C1 segment of cervical spinal cord (tissue), 14 donors: Measurements from ENCODE around the gene TSPAN8.
"Not testable (repeated sequence)": the region's sequence is repeated elsewhere in the genome, so short reads cannot be mapped to it uniquely, and the experiment has no call there.

Experiments used
- DNase-seq, 14 donors: peaks; one replicate each; lab custom pipeline; 2025; lab: John Stamatoyannopoulos, UW

The TSPAN8 gene

GRCh38 chr12:71164568-71165197 is 6.9 kb upstream of the TSPAN8 start:
- DNase-seq = no peak

- no peak for DNase-seq
Measured at GRCh38 chr12:71164166-71164565, 6.4 kb upstream of the TSPAN8 start.

- DNase-seq = no peak
Measured at GRCh38 chr12:71162832-71163763, 5.3 kb upstream of the TSPAN8 start.

DNA sequence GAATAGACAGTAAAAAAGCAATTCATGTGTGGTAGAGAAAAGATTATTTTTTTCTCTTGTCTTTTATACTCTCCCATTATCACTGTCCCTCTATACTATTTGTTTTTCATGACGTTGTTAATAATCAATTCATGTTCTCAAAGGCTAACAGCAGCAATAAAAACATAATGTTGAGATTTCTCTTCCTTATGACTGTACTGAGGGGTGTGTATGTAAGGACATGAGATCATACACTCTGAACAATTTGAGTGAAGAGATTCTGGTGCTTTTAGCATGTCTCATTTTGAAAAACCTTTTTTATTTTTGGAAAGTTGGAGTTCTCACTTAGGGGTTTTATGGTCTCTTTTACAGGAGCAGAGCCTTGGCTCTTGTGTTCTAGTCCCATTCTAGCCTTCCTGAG is 3.8 kb upstream of the TSPAN8 start:
- no peak for DNase-seq

GRCh38 chr12:71160585-71160984 is 2.8 kb upstream of the TSPAN8 start:
- no peak for DNase-seq

- DNase-seq = no peak
Measured at GRCh38 chr12:71159878-71160277, 2.1 kb upstream of the TSPAN8 start.

GRCh38 chr12:71159264-71159663 is 1.5 kb upstream of the TSPAN8 start:
- DNase-seq = no peak

DNA sequence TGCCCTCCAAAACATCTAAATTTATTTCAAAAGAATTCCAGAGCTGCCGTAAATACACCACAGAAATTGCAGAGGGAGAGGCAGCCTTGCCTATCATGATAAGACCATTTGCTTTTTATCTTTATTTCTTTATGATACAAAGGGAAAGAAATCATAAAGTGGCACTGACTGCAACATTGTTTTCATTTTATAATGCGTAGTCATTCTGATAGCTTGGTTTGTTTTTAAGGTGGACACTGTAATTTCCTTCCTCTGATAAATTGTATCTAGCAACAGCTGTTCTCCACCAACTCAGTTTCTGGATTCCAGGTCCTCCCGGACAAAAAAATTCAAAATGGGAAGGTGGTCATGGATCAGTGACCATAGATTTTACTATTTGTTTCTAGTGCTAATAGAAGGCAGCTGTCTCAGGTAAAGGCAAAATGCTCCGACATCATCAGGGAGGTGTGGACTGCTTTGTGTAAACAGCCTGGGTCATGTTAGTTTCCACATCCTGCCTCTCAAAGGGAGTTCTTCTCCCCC is 623 bp upstream of the TSPAN8 start:
- no peak for DNase-seq

DNA sequence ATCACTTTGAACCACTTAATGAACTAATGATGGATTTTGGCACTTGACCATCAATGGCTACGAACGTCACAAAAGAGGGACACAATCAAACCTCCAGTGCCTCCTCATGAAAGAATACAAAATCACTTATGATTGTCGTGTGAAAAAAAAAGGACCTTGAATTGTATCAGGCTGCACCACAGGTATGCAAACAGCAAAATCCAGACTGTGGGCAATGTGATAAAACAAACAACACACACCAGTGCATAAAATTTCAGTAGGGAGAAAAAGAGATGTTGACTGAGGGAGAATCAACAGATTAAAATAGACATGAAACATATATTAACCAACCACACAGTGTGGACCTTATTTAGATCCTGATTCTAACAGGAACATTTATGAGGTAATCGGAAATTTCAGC is 2.6 kb downstream of the TSPAN8 start:
- DNase-seq = no peak

GRCh38 chr12:71152851-71153250 is 4.9 kb downstream of the TSPAN8 start:
- no peak for DNase-seq

GRCh38 chr12:71150041-71150440 is 7.8 kb downstream of the TSPAN8 start:
- DNase-seq = not testable (repeated sequence)

DNA sequence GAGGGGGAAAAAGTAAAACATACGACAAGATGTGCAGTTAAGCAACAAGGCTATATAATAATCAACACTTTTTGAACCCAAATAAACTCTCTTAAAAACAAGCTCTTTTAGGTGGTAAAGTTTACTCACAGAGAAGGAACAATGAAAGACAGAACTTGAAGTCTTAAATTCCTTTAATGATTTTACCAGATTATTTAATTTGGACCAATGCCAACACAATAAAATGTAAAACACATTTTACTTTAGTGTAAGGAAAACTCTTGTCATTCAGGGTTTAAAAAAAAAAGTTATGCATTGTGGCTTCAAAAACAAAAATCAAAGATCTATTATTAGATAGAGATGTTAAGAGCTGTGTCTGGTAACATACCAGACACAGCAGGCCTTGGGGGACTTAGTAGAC is 13.1 kb downstream of the TSPAN8 start:
- DNase-seq = no peak

DNA sequence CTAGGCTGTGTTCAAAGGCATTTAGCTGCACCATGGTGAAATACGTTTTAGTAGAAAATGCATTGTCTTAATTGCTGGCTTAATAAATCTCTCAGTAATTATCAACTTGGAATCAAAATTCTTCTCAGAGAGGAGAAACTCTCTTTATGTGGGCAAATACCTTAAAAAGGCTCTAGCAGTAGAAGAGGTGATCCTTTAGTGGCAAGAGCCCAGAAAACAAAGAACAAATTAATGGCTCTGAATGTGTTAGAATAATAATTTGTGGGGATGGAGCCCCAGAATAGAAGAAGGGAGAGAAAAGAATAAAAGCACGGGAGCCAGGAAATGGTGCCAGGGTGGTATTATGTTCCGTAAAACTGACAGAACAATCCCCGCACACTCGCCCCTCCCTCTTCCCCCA is 14.8 kb downstream of the TSPAN8 start:
- no peak for DNase-seq

- DNase-seq = no peak
Measured at GRCh38 chr12:71142016-71142415, 15.8 kb downstream of the TSPAN8 start.

DNA sequence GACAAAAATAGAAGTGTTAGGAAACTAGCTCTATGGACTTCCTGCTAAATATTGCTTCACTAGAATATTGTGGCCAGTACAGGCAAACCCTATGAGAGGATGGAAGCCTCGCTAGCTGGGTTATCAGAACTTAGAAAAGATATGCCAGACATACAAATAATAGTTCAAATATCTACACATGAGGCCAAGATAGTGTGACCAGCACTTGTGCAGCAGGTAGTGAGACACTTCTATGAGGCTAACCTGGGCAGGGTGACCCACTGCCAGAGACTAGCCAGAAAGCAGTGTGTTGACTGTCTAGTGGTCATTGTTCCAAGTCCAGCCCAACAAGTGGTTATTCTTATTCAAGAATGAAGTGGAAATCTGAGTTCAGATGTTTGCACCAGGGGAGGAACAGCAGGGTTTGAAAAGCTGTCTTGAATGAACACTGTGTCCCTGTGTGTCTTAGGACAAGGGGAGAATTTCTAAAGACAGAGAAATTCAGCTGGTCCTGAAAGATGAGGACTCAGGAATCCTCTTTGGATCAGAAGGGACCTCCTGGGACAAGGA is 16.3 kb downstream of the TSPAN8 start:
- no peak for DNase-seq

- no peak for DNase-seq
Measured at GRCh38 chr12:71139153-71139735, 18.6 kb downstream of the TSPAN8 start.

GRCh38 chr12:71138011-71138410 is 19.8 kb downstream of the TSPAN8 start:
- DNase-seq = no peak

DNA sequence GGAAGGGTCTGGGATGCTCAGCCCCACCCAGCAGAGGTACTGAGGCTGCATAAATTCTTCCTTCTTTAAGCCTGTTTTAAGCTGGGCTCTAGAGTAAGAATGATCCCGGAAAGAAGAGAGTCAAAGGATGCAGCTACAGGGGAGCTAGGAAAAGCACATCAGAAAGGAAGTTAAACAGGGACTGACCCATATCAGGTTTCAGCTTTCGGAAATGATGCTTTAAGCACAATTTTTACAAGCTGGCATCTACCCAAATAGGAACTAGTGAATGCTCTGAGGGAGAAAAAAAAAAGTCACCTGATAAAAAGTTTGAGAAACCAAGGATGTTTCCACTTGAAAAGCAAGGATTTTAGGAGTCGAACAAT is 22.0 kb downstream of the TSPAN8 start:
- no peak for DNase-seq

DNA sequence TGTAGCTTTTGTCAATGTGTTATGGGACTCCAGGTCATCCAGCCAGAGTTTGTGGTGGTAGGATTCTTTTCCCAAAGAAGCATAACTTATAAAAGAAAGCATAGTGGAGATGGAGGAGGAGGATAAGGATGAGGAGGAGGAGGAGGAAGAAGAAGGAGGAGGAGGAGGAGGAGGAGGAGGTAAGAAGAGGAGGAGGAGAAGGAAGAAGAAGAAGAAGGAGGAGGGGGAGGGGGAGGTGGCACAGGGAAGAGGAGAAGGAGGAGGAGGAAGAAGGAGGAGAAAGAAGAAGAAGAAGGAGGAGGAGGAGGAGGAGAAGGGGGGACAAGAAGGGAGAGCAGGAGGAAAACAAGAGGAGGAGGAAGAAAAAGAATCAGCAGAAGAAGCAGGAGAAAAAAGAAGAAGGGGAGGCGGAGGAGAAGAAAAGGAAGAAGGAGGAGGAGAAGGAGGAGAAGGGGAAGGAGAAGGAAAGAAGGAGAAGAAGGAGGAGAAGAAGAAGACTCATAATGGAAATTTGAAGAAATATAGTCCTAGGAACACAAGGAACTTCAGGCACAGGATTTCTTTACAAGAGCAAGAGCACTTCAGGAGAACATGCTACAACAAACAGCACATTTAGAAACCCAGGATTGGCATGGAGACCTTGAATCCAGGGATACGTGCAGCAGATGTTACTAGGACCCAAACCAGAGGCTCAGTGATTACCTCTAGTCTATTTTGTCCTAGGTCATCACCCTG is 22.6 kb downstream of the TSPAN8 start:
- DNase-seq = no peak

DNA sequence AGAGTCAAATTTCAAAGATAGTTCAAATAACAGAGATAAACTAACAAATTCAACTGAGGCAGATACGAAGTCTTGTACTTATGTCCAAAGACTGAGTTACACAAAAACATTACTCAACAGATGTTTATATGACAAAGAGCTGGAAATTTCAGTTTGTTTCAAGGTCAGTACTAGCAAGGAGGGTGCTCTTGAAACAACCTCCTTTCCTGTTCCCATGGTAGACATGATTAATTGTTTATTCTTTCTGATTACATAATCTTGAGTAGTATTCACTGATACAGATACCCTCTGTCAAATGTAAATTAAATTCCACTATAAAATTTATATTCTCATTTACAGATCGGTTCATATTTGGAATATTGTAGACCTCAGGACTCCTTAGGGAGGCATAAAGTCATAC is 23.4 kb downstream of the TSPAN8 start:
- no peak for DNase-seq

- DNase-seq = no peak
Measured at GRCh38 chr12:71130521-71131069, 27.2 kb downstream of the TSPAN8 start.
